Suprapubic skin (tissue), 3 donors: Measurements from ENCODE around the gene ANP32B.

ENCODE experiments used
- EP300 ChIP-seq: sonication (generic); formaldehyde crosslinking; IDR thresholded peaks from one replicate; pipeline ENCODE4 v1.6.1; 2017; ENCODE audit warnings: antibody characterized with exemption
- POLR2A ChIP-seq, 2 donors: fragments of 450-650 bp; IDR thresholded peaks; one replicate each; pipeline ENCODE4 v1.6.1; 2017; ENCODE audit warnings: antibody characterized with exemption in 2 of 2, mild to moderate bottlenecking in 2 of 2, moderate library complexity in 2 of 2
- TF ChIP-seq, protein P1 (sequence below), 2 donors: fragments of 200-600 bp in 1 of 2; fragments of 450-650 bp in 1 of 2; sonication (generic) in 1 of 2; IDR thresholded peaks; one replicate each; pipeline ENCODE4 v1.5.1; 2016 to 2019; ENCODE audit warnings: antibody characterized with exemption in 2 of 2, mild to moderate bottlenecking in 1 of 2, moderate library complexity in 1 of 2

DNA sequence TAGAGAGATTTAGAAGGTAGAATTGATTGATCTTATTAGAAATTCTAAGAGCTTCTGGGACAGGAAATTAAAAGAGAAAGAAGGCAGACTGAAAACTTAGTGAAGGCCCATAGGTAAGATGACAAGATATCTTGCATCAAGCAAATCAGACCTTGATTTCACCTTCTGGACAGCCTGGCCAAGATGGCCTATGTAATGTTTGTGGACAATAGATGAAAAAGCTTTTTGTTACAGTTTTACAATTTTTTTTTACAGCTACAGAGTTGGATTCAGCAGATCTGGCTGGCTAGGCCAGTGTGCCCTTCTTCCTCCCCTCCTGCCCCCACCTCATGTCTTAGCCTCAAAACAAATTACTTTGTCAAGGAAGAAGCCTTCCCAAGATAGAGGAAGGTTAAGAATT is 23.6 kb upstream of the ANP32B start:
- TF ChIP-seq, protein P1, sequence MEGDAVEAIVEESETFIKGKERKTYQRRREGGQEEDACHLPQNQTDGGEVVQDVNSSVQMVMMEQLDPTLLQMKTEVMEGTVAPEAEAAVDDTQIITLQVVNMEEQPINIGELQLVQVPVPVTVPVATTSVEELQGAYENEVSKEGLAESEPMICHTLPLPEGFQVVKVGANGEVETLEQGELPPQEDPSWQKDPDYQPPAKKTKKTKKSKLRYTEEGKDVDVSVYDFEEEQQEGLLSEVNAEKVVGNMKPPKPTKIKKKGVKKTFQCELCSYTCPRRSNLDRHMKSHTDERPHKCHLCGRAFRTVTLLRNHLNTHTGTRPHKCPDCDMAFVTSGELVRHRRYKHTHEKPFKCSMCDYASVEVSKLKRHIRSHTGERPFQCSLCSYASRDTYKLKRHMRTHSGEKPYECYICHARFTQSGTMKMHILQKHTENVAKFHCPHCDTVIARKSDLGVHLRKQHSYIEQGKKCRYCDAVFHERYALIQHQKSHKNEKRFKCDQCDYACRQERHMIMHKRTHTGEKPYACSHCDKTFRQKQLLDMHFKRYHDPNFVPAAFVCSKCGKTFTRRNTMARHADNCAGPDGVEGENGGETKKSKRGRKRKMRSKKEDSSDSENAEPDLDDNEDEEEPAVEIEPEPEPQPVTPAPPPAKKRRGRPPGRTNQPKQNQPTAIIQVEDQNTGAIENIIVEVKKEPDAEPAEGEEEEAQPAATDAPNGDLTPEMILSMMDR (IDR thresholded peaks at IDR 0.05) = no peak
- no peak for TF ChIP-seq POLR2A (IDR thresholded peaks at IDR 0.05)
- TF ChIP-seq EP300 = no peak
